Transverse colon (tissue), 4 donors: ENCODE results near the gene GLYATL1.

Source experiments
- CTCF ChIP-seq, 5 experiments: fragments of 200-600 bp in 3 of 5; fragments of 450-650 bp in 2 of 5; sonication (generic) in 3 of 5; IDR thresholded peaks; 1 replicate in 2 of 5; 2 replicates in 3 of 5; pipeline ENCODE4 v1.5.1; 2016 to 2017; ENCODE audit warnings: antibody characterized with exemption in 5 of 5, inconsistent platforms in 3 of 5, mild to moderate bottlenecking in 2 of 5, moderate library complexity in 1 of 5
- EP300 ChIP-seq: sonication (generic); formaldehyde crosslinking; IDR thresholded peaks from one replicate; pipeline ENCODE4 v1.6.1; 2017; ENCODE audit warnings: antibody characterized with exemption, low read depth
- POLR2A ChIP-seq: fragments of 450-650 bp; IDR thresholded peaks from one replicate; pipeline ENCODE4 v1.6.1; 2016; ENCODE audit warnings: antibody characterized with exemption, mild to moderate bottlenecking, moderate library complexity
- POLR2AphosphoS5 ChIP-seq, 3 donors: sonication (generic); formaldehyde crosslinking; IDR thresholded peaks; one replicate each; pipeline ENCODE4 v1.6.1; 2016; ENCODE audit warnings: antibody characterized with exemption in 3 of 3

- TF ChIP-seq CTCF (IDR thresholded peaks at IDR 0.05) (no peak), POLR2AphosphoS5 (IDR thresholded peaks at IDR 0.05) (no peak), POLR2A (no peak), EP300 (no peak)
These were observed 12.6 kb upstream of the GLYATL1 start for GRCh38 chr11:58926695-58927094.
